Liver (tissue), 9 donors: ENCODE data around the gene TMBIM1. TPM values are rescaled to one million over a fixed set of nuclear protein-coding genes. Genes with fewer than 3 reads are reported as not detected.
"Not testable (repeated sequence)": the region's sequence is repeated elsewhere in the genome, so short reads cannot be mapped to it uniquely, and the experiment has no call there.

Experiments used
- DNase-seq: peaks from one replicate; pipeline ENCODE4 v3.0.0-alpha.2; 2017; ENCODE audit warnings: low spot score
- H3K27ac ChIP-seq, 2 donors: one replicate each; pipeline ENCODE4 v1.7.0; 2013; ENCODE audit warnings: inconsistent platforms in 2 of 2, low read length in 2 of 2, control low read depth in 1 of 2, low read depth in 1 of 2, mild to moderate bottlenecking in 1 of 2
- H3K27me3 ChIP-seq, 4 donors: one replicate each; pipeline versions ENCODE4 v1.6.1 to v1.7.0; 2013; ENCODE audit warnings: low read length in 3 of 4, inconsistent platforms in 1 of 4, mild to moderate bottlenecking in 1 of 4, moderate library complexity in 1 of 4; ENCODE audit not compliant: control insufficient read depth in 4 of 4, insufficient read depth in 4 of 4
- H3K36me3 ChIP-seq, 4 donors: one replicate each; pipeline versions ENCODE4 v1.6.1 to v1.7.0; 2013; ENCODE audit warnings: low read length in 3 of 4, mild to moderate bottlenecking in 3 of 4, low read depth in 1 of 4, moderate library complexity in 1 of 4; ENCODE audit not compliant: control insufficient read depth in 4 of 4, insufficient read depth in 3 of 4
- H3K4me1 ChIP-seq, 4 donors: one replicate each; pipeline versions ENCODE4 v1.6.1 to v1.7.0; 2013; ENCODE audit warnings: low read length in 3 of 4, mild to moderate bottlenecking in 3 of 4, moderate library complexity in 1 of 4; ENCODE audit not compliant: control insufficient read depth in 4 of 4, insufficient read depth in 4 of 4
- H3K4me3 ChIP-seq, 3 donors: one replicate each; pipeline versions ENCODE4 v1.6.1 to v1.7.0; 2013; ENCODE audit warnings: low read length in 3 of 3, control low read depth in 1 of 3, low read depth in 1 of 3, mild to moderate bottlenecking in 1 of 3
- H3K9ac ChIP-seq, 2 donors: one replicate each; pipeline ENCODE4 v1.7.0; 2013; ENCODE audit warnings: low read length in 2 of 2, mild to moderate bottlenecking in 2 of 2, moderate library complexity in 2 of 2, control low read depth in 1 of 2, low read depth in 1 of 2
- H3K9me3 ChIP-seq, 4 donors: one replicate each; pipeline versions ENCODE4 v1.6.1 to v1.7.0; 2013; ENCODE audit warnings: low read length in 3 of 4; ENCODE audit not compliant: control insufficient read depth in 4 of 4
- CTCF ChIP-seq: fragments of 150-350 bp; IDR thresholded peaks from 2 replicates; pipeline ENCODE4 v1.5.1; 2017; ENCODE audit warnings: improper control_type of control experiment, low read depth, low read length; ENCODE audit not compliant: missing input control
- EGR1 ChIP-seq, 2 donors: IDR thresholded peaks; 2 replicates each; pipeline ENCODE4 v1.6.1; 2016 to 2018; ENCODE audit warnings: antibody characterized with exemption in 2 of 2, low read depth in 2 of 2
- GABPA ChIP-seq, 2 donors: IDR thresholded peaks in 1 of 2; conservative IDR thresholded peaks in 1 of 2; 2 replicates each; pipeline ENCODE4 v1.6.1; 2016; ENCODE audit warnings: antibody characterized with exemption in 2 of 2, mild to moderate bottlenecking in 1 of 2, moderate library complexity in 1 of 2
- HNF4A ChIP-seq, 2 donors: conservative IDR thresholded peaks; 2 replicates each; pipeline ENCODE4 v1.6.1; 2016; ENCODE audit warnings: antibody characterized with exemption in 2 of 2, mild to moderate bottlenecking in 2 of 2
- JUND ChIP-seq, 2 donors: IDR thresholded peaks; 2 replicates each; pipeline ENCODE4 v1.6.1; 2016; ENCODE audit warnings: antibody characterized with exemption in 2 of 2
- MAX ChIP-seq: IDR thresholded peaks from 2 replicates; pipeline ENCODE4 v1.6.1; 2016; ENCODE audit warnings: antibody characterized with exemption
- NR2F2 ChIP-seq: IDR thresholded peaks from 2 replicates; pipeline ENCODE4 v1.6.1; 2016; ENCODE audit warnings: antibody characterized with exemption
- RAD21 ChIP-seq, 2 donors: IDR thresholded peaks; 2 replicates each; pipeline ENCODE4 v1.6.1; 2016; ENCODE audit warnings: antibody characterized with exemption in 2 of 2, mild to moderate bottlenecking in 2 of 2
- REST ChIP-seq: IDR thresholded peaks from 2 replicates; pipeline ENCODE4 v1.6.1; 2016; ENCODE audit warnings: antibody characterized with exemption, mild to moderate bottlenecking
- RXRA ChIP-seq, 2 donors: IDR thresholded peaks; 2 replicates each; pipeline ENCODE4 v1.6.1; 2017 to 2018; ENCODE audit warnings: antibody characterized with exemption in 2 of 2, mild to moderate bottlenecking in 1 of 2
- SP1 ChIP-seq: IDR thresholded peaks from 2 replicates; pipeline ENCODE4 v1.6.1; 2018; ENCODE audit warnings: antibody characterized with exemption, mild to moderate bottlenecking
- YY1 ChIP-seq: IDR thresholded peaks from 2 replicates; pipeline ENCODE4 v1.6.1; 2016; ENCODE audit warnings: antibody characterized with exemption, mild to moderate bottlenecking
- ZBTB33 ChIP-seq: IDR thresholded peaks from 2 replicates; pipeline ENCODE4 v1.6.1; 2016; ENCODE audit warnings: antibody characterized with exemption
- WGBS: extraction: QIAGEN DNeasy Blood & Tissue Kit; methylation state at CpG from one replicate; pipeline ENCODE4 v1.1.7; 2013; 5-methylcytosine and 5-hydroxymethylcytosine counted together
- polyA plus RNA-seq, 2 donors: library from polyadenylated mRNA; stranded (reverse) in 1 of 2; unstranded in 1 of 2; fragments of 200-250 nt in 1 of 2; fragments of >200 nt in 1 of 2; fragmentation: Nextera tagmentation in 1 of 2; extraction: Ambion mirVana in 1 of 2; gene quantifications; one replicate each; pipeline versions ENCODE4 v1.2.1 to v1.2.3, GENCODE V29; 2013 to 2015
- total RNA-seq, 2 donors: library from RNA; depleted of rRNA; stranded (reverse); fragments of >200 nt; gene quantifications; one replicate each; pipeline ENCODE4 v1.2.3, GENCODE V29; 2014
- donor health status: healthy.
- donor health status: healthy.
- donor health status: healthy.
- donor health status: healthy.
- donor health status: healthy.

Gene TMBIM1
- total and polyA plus RNA-seq, 4 donors = 61.8 to 133 (median 114) TPM

GRCh38 chr2:218315397-218315796 lies 23.1 kb upstream of the TMBIM1 start:
- H3K4me1 ChIP-seq = peaks cover 6 to 19% (median 12%) of the 10 kb centered on the region in 4 donors
- no peaks in the 10 kb centered on the region for H3K36me3 ChIP-seq
- no peak overlapping the region for H3K4me3 ChIP-seq
- no peaks in the 10 kb centered on the region for H3K9me3 ChIP-seq
- H3K27me3 ChIP-seq = no peaks in the 10 kb centered on the region
- no peak overlapping the region for H3K27ac ChIP-seq
- H3K9ac ChIP-seq = no peak overlapping the region
- TF ChIP-seq NR2F2 (no peak), MAX (no peak), RAD21 (IDR thresholded peaks at IDR 0.05) (no peak), CTCF (no peak), HNF4A (conservative IDR thresholded peaks at IDR 0.05) (no peak), SP1 (no peak), RXRA (IDR thresholded peaks at IDR 0.05) (no peak), EGR1 (IDR thresholded peaks at IDR 0.05; ENCODE audit: low read depth in 2 of 2) (no peak), GABPA (IDR thresholded peaks at IDR 0.05 in 1 of 2, conservative IDR thresholded peaks at IDR 0.05 in 1 of 2) (no peak), REST (no peak), JUND (IDR thresholded peaks at IDR 0.05) (no peak), YY1 (no peak), ZBTB33 (no peak)
- DNase-seq = no peak
- 92% methylated on average over 8 of the region's 8 CpGs for WGBS

DNA sequence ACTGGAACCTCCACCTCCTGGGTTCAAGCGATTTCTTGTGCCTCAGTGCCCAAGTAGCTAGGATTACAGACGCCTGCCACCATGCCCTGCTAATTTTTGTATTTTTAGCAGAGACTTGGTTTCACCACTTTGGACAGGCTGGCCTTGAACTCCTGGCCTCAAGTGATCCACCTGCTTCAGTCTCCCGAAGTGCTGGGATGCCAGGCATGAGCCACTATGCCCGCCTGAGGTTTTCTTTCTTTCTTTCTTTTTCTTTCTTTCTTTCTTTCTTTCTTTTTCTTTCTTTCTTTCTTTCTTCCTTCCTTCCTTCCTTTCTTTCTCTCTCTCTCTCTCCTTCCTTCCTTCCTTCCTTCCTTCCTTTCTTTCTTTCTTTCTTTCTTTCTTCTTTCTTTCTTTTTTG lies 22.5 kb upstream of the TMBIM1 start:
- not testable (repeated sequence) for H3K36me3 ChIP-seq, H3K9ac ChIP-seq, H3K27me3 ChIP-seq, H3K4me3 ChIP-seq, DNase-seq, H3K9me3 ChIP-seq, H3K27ac ChIP-seq
- peaks cover 6 to 19% (median 12%) of the 10 kb centered on the region in 4 donors for H3K4me1 ChIP-seq
- 95% methylated on average over 4 of the region's 4 CpGs for WGBS
